Hepatic stellate cell (primary cell): ENCODE data around the gene SERPINB12.

Experiments
- DNase-seq: peaks from one replicate; pipeline ENCODE4 v3.0.0; 2011; ENCODE audit warnings: low spot score

Gene SERPINB12, protein sequence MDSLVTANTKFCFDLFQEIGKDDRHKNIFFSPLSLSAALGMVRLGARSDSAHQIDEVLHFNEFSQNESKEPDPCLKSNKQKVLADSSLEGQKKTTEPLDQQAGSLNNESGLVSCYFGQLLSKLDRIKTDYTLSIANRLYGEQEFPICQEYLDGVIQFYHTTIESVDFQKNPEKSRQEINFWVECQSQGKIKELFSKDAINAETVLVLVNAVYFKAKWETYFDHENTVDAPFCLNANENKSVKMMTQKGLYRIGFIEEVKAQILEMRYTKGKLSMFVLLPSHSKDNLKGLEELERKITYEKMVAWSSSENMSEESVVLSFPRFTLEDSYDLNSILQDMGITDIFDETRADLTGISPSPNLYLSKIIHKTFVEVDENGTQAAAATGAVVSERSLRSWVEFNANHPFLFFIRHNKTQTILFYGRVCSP

DNA sequence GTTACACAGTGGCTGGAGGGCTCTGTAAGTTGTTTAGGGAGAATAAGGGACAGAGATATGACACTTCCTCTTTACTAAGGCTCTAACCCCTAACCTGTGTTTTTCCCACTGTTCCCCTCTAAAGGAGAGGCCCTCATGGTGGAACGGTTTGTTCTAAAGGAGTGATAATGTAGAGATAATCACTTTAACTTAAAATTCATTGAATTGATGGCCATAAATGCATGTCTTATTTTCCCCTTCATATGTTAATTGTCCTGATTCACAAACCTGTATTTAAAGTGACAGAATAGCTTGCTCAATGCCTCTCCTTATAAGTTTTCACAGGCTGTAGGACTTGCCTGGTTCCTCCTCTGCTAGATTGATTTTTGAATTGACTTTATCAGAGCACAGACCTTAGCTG lies at the start of gene SERPINB12:
Gene SERPINB12, plus strand, starts transcription at position 301 of the 400 bp plus-strand sequence. CDS start 13,791 bp downstream, outside the sequence.
- no peak for DNase-seq

GRCh38 chr18:63492851-63493250 lies 49.3 kb upstream of the SERPINB12 start:
- DNase-seq = no peak

DNA sequence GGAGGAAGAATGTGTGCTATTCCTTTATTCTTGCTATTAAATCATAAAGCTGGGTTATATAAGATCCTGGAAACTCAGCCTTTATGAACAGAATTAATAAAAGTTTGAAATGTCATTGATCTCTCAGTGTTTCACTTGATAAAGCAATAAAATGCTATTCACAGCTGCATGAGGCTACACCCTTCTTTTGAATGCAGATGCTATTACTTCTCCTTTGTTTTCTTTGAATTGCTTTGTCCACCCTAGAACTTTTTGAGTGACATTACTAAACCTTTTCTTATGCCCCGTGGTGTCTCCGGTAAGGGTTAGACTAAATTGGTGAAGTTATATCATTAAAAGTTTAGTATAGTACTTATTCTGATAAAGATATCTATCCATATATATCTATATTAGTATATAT lies 46.5 kb upstream of the SERPINB12 start:
- DNase-seq = no peak

DNA sequence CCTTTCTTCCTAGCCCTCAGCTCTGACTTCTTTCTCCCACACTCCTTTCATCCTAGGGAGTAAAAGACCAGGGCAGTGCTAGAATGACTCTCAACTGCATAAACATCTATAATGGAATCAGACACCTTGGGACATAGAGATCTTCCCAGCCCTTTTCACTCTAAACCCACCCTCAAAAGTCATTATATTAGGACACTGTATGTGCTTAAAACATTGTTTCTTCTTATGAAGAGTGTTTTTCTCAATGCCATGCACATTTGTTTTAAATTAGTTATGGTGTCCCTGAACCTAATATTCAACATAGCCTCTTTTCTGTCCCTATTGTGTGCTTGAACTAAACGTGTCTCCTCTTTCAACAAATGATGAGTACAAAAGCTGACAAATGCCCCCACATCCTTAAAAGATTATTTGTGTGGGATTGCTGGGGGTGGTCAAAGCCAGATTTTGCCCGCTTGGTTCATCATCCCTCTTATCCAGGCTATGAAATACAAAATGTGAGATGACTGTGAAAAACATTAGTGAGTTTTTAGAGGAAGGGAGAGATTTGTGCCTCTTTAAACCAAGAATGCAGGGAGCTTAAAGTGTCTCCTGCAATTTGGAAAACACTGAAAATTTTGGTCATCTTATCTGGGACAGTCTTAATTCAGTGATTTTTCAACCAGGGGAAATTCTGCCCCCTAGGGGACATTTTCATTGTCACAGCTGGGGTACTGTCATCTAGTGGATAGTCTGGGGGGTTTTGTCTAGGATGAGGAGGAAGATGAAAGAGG lies 36.4 kb upstream of the SERPINB12 start:
- DNase-seq = no peak

- DNase-seq = no peak
Measured at GRCh38 chr18:63506336-63506646, 35.9 kb upstream of the SERPINB12 start.

GRCh38 chr18:63508596-63508995 lies 33.6 kb upstream of the SERPINB12 start:
- no peak for DNase-seq

- DNase-seq = peak; percentile 21
Measured at GRCh38 chr18:63511285-63511684, 30.9 kb upstream of the SERPINB12 start.

- DNase-seq = no peak
Measured at GRCh38 chr18:63514326-63514725, 27.8 kb upstream of the SERPINB12 start.

- DNase-seq = no peak
Measured at GRCh38 chr18:63514888-63515678, 27.1 kb upstream of the SERPINB12 start.

DNA sequence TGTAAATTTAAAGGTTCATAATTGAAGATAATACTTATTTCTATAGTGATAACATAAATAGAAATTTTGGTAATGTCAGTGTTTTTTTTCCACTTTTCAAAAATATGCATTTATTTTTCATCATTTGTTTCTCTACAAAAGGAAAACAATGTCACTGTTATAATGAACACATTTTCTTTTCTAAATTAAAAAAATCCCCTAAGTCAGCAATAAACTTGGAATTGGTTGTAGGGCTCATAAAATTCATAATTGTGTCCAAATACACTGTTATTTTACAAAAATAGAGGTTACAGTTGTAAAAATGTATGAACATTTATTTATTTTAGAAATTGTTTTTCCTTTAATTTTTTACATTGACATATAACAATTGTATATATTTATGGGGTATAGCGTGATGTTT lies 26.4 kb upstream of the SERPINB12 start:
- DNase-seq = no peak

DNA sequence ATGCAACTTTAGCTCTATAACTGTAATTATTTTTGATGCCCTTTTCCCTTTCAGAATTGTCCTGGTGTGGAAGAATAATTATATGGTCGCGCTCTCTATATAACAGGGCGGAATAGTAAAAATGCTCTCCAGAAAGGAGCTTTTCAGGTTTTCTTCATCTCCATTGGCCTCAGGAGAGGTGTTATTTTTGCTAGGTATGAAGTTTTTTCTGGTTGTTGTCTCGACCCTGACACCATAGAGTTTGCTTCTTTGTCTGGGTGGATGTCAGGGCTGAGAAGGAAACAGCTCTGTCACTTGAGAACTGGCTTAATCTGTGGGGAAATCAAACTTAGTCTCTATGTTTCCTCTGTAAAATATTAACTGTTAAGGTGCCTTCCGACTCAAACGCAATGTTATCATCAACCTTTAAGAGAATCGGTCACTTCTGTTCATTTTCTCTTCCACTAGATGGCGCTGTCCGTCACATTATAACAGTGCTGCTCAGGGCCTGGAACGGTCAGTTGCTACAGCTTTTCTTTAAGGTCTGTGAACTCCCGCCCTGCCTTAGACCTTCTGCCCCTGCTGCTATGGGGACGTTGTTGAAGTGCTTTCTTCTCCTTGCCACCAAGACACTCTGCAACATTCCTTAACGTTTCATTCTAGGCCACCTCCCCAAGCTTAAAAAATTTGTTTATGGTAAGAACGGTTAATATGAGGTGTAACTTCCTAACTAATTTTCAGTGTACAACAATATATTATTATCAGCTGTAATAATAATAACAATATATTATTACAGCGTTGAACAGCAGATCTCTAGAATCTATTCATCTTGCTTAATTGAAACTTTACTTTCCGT lies 23.8 kb upstream of the SERPINB12 start:
- peak; percentile 5 for DNase-seq

GRCh38 chr18:63520053-63520685 lies 22.0 kb upstream of the SERPINB12 start:
- DNase-seq = no peak

DNA sequence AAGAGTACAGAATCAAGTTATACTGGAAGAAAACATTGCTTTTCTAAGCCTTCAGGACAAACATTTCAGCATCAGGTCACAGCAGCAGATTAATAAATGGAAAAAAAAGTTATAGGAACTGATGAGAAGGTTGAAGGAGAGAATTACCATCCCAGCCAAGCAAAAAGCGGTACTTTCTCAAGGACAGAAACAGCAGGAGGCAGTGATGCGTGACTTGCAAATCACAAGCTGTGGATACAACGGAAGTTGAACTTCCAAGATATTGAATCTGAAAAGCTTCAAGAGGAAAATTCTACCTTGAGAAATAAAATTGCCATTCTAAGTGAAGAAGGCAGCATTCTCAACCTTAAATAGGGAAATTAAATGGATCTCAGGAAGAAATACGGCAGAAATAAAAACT lies 18.5 kb upstream of the SERPINB12 start:
- DNase-seq = no peak

GRCh38 chr18:63527251-63527650 lies 14.9 kb upstream of the SERPINB12 start:
- DNase-seq = no peak

DNA sequence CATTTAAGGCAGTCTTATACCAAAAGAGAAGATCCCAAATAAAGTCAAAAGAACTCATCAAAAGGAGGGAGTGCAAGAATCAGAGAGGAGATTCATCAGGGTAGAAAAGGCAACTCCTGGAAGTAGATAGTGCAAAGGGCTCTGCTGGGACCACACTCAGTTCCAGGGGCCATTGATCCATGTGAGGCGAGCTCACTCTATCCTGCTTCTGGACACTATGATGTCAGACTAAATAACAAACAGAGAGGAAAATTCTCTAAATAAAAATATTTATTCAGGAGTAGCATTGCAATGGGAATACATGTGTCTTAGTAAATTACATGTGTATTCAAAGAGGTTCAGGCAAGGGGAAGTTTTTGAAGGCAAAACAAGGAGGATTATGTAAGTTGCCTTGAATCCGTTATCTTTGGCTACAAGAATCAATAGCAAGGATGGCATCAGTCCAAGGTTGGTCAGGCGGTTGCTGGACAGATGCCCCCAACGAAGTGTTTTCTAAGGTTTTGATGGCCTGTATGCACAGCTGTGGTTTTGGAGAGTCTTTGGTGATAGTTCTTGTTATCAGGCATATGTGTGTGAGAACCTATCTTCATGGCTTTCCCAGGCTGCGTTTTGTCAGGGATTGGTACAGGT lies 13.2 kb upstream of the SERPINB12 start:
- DNase-seq = no peak

- DNase-seq = no peak
Measured at GRCh38 chr18:63532471-63532870, 9.7 kb upstream of the SERPINB12 start.

- no peak for DNase-seq
Measured at GRCh38 chr18:63534615-63535014, 7.6 kb upstream of the SERPINB12 start.

GRCh38 chr18:63539904-63540510 lies 2.2 kb upstream of the SERPINB12 start:
- DNase-seq = no peak

DNA sequence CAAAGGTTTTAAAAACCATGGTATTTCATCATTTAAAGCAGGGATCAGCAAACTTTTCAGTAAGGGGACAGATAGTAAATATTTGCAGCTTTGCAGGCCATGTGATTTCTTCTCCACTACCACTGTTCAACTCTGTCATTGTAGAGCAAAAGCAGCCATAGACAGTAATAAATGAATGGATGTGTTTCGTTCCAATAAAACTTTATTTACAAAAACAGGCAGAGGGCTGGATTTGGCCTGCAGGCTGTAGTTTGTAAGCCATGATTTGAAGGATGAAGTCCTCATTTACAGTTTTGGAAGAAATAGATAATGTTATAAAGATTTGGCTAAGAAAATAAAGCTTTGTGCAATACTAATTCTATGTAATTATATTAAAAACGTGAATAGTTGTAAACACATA lies 1.8 kb downstream of the SERPINB12 start:
- no peak for DNase-seq

- DNase-seq = no peak
Measured at GRCh38 chr18:63545000-63545399, 2.8 kb downstream of the SERPINB12 start.
